ENCODE measurements around the gene SH3PXD2A.

SH3PXD2A gene

GRCh38 chr10:103837370-103838069, 17.9 kb downstream of the SH3PXD2A start:
- in situ Hi-C loops (cut with HindIII; ENCODE audit: low sequenced_read_pairs): no loop called here

- in situ Hi-C loops (cut with HindIII; ENCODE audit: low sequenced_read_pairs): no loop called here
Observed at GRCh38 chr10:103836861-103837260, 18.5 kb downstream of the SH3PXD2A start.

DNA sequence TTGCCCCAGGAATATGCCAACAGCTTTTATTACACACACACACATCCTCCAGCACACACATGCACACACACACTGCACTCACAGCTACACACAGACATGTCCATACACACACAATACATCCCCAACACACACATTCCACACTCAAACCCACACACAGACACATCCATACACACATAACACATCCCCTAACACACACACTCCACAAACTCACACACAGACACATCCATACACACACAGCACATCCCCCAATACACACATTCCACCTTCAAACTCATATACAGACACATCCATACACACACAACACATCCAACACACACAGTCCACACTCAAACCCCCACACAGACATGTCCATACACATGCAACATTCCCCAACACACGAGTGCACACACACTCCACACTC, 19.1 kb downstream of the SH3PXD2A start:
- in situ Hi-C loops (cut with HindIII; ENCODE audit: low sequenced_read_pairs): no loop called here

DNA sequence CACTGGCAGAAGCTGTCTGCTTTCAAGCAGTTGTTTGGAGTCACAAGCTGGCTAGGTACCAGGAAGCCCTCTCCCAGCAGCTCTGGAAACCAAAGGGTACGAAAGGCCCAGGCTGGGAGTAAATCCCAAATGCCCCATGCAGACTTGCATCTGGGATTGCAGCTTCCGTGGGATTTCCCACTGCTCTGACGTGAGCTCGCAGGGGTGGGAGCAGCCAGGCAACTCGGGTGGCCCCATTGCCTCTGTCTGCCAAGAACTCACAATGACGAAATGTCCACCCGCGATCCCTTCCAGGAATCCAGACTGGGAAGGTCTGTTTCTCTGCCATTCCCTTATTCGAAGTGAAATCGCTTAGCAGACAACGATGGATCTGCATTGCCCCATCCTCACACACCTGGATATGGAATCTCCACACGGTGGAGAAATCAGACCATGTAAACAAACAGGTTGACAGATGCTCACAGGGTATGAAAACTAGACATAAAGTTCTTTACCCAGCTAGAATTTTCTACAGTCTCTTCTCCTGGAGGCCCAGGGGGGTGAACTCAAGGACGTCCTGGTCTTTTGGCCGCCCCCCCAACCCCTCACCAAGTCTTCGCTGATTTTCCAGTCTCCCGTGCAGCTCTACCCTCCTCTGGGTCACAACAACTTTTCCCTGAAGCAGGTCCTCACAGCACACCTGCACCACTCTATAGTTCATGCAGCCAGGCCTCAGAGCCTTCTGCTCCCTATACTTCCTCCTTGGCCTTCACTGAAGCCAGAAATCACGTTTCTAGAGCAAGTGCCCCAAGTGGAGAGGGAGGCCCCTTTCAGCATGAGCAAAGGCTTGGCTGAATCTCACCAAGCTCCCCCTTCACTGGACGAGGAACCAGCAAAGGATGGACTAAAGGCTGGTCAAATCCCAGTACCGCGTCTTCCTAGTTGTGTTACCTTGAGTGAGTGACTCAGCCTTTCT, 20.0 kb downstream of the SH3PXD2A start:
- in situ Hi-C loops (cut with HindIII; ENCODE audit: low sequenced_read_pairs): no loop called here

DNA sequence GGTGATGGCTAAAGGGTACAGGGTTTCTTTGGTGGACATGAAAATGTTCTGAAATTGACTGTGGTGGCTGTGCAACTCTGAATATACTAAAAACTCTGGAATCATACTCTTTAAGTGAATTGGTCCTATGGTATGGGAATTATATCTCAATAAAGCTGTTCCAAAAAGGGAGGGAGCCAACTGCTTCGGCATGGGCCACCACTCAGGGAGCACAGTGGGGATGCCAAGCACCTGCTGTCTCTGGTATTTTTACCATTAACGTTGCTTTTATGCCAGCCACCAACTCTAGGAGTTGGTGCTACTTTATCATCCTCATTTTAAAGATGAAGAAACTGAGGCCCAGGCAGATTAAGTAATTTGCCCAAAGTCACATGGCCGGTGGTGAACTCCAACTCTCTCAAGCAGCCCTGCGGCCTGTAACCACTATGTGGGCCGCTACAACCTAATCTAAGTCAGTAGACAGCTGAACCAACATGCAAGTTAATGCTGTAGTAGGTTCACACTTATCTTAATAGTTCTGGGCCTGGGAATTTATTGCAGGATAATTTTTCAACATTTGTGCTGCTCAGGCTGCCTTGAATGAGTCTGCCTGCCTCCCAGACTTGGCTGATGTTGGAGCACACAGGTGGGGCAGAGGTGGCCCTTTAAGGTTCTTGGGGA, 20.8 kb downstream of the SH3PXD2A start:
- in situ Hi-C loops (cut with HindIII; ENCODE audit: low sequenced_read_pairs): no loop called here

GRCh38 chr10:103833731-103834365, 21.5 kb downstream of the SH3PXD2A start:
- in situ Hi-C loops (cut with HindIII; ENCODE audit: low sequenced_read_pairs): no loop called here

DNA sequence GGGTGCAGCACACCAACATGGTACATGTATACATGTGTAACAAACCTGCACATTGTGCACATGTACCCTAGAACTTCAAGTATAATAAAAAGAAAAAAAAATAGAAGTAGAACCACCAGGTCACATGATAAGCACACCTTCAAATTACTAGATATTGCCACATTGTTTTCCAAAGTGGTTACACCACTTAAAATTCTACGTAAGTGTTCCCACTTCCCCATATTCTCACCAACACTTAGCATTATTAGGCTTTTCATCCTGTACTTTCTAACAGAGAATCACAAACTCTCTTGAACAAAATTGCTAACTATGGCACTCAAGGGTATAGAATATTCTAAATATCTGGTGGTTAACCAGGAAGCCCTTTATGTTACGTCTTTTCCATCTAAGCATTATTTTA, 22.6 kb downstream of the SH3PXD2A start:
- in situ Hi-C loops (cut with HindIII; ENCODE audit: low sequenced_read_pairs): no loop called here

DNA sequence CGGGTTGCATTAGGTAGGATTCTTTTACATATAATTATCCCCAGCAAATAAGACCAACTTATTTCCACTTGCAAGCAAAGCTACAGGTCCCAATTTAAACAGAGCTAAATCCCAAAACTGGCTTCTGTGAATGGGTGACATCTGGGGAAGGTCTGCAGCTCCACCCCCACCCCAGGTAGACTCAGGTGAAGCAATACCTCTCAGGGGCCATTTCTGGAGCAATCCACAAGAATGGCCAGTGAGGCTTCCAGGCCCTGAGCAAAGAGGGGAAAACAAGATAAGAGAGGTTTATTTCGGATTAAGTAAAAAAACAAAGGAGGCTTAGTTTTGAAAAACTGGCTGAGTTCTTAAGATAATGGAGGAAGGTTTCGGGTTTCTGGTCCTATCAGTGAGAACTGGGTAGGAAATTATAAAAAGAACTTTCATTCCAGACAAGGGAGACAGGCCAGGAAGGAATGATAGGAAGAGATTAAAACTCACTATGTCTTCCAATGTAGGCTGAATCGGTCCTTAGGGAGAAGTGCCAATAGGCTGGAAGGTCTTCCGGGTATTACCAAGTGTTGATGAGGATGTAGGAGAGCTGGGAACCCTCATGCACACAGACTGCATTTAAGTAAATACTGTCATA, 25.4 kb downstream of the SH3PXD2A start:
- in situ Hi-C loops (cut with HindIII; ENCODE audit: low sequenced_read_pairs): no loop called here

- in situ Hi-C loops (cut with HindIII; ENCODE audit: low sequenced_read_pairs): no loop called here
Observed at GRCh38 chr10:103829278-103829677, 26.1 kb downstream of the SH3PXD2A start.

GRCh38 chr10:103828587-103829197, 26.7 kb downstream of the SH3PXD2A start:
- in situ Hi-C loops (cut with HindIII; ENCODE audit: low sequenced_read_pairs): no loop called here

GRCh38 chr10:103828107-103828506, 27.3 kb downstream of the SH3PXD2A start:
- in situ Hi-C loops (cut with HindIII; ENCODE audit: low sequenced_read_pairs): no loop called here

GRCh38 chr10:103826885-103827284, 28.5 kb downstream of the SH3PXD2A start:
- in situ Hi-C loops (cut with HindIII; ENCODE audit: low sequenced_read_pairs): no loop called here

- in situ Hi-C loops (cut with HindIII; ENCODE audit: low sequenced_read_pairs): no loop called here
Observed at GRCh38 chr10:103824281-103824680, 31.1 kb downstream of the SH3PXD2A start.

DNA sequence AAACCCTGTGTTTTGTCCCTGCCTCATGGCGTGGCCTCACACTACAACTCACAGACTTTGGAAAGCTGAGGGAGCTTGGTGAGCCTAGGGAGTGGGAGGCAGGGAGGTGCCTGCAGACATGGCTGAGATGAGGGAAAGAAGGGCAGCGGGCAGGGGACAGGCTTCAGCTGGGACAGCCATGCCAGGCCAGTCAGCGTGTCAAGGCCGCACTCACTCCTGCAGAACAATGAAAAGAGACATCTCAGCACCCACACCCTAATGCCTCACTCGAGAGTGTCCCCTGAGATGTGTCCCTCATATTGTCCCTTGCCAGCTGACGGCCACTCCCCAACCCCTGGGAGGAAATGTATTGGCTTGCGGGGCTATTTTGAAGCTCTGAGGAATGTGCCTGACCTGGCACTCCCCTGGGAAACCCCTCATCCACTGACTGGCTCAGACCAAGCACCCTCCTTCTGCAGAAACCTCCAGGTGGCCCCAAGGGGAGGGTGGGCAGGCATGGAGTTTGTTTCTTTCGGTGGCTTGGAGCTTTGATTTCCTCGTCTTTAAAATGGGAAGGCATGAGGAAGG, 31.6 kb downstream of the SH3PXD2A start:
- in situ Hi-C loops (cut with HindIII; ENCODE audit: low sequenced_read_pairs): no loop called here

GRCh38 chr10:103822800-103823199, 32.6 kb downstream of the SH3PXD2A start:
- in situ Hi-C loops (cut with HindIII; ENCODE audit: low sequenced_read_pairs): no loop called here

DNA sequence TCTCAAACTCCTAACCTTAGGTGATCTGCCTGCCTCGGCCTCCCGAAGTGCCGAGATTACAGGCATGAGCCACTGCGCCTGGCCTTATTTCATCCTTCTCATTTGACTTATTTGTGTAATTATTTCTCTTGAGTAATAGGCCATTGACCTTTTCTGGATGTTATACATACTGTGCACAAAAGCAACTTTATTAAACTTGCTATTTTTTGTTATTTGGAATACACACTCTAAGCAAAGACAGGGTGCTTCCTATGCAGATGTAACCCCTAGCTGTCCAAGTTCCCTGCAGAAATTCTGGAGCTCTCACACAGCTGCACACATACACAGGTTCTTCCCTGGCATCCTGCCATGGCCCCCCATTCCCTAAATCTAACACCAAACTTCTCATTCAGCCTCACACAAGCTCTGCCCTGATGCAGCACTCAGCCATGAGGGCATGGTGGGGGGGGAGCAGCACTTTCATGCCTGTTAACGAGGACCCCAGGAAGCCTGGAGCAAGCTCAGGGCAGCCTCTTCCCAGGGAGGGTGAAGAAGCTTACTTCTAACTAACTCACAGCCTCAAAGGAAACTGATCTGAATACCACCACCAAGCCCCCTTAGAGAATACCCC, 33.2 kb downstream of the SH3PXD2A start:
- in situ Hi-C loops (cut with HindIII; ENCODE audit: low sequenced_read_pairs): no loop called here

GRCh38 chr10:103820101-103821062, 35.0 kb downstream of the SH3PXD2A start:
- in situ Hi-C loops (cut with HindIII; ENCODE audit: low sequenced_read_pairs): no loop called here

GRCh38 chr10:103819493-103819892, 35.9 kb downstream of the SH3PXD2A start:
- in situ Hi-C loops (cut with HindIII; ENCODE audit: low sequenced_read_pairs): no loop called here
